Testis (tissue), 2 donors: ENCODE results near the gene OLFML2A.

Source experiments
- POLR2A ChIP-seq: fragments of 450-650 bp; IDR thresholded peaks from one replicate; pipeline ENCODE4 v1.6.1; 2017; ENCODE audit warnings: antibody characterized with exemption, mild to moderate bottlenecking, moderate library complexity
- TF ChIP-seq, protein P1 (sequence below), 3 experiments: fragments of 450-650 bp in 2 of 3; fragments of 200-600 bp in 1 of 3; sonication (generic) in 1 of 3; IDR thresholded peaks; one replicate each; pipeline ENCODE4 v1.5.1; 2016 to 2019; ENCODE audit warnings: antibody characterized with exemption in 3 of 3, mild to moderate bottlenecking in 2 of 3, moderate library complexity in 1 of 3

- TF ChIP-seq, protein P1, sequence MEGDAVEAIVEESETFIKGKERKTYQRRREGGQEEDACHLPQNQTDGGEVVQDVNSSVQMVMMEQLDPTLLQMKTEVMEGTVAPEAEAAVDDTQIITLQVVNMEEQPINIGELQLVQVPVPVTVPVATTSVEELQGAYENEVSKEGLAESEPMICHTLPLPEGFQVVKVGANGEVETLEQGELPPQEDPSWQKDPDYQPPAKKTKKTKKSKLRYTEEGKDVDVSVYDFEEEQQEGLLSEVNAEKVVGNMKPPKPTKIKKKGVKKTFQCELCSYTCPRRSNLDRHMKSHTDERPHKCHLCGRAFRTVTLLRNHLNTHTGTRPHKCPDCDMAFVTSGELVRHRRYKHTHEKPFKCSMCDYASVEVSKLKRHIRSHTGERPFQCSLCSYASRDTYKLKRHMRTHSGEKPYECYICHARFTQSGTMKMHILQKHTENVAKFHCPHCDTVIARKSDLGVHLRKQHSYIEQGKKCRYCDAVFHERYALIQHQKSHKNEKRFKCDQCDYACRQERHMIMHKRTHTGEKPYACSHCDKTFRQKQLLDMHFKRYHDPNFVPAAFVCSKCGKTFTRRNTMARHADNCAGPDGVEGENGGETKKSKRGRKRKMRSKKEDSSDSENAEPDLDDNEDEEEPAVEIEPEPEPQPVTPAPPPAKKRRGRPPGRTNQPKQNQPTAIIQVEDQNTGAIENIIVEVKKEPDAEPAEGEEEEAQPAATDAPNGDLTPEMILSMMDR (IDR thresholded peaks at IDR 0.05) = no peak
- TF ChIP-seq POLR2A = no peak
Measured at GRCh38 chr9:124779368-124780059, 2.6 kb downstream of the OLFML2A start.
